Epithelial cell of esophagus (primary cell): ENCODE measurements around the gene LSS.

Source experiments
- DNase-seq: peaks from one replicate; pipeline ENCODE4 v3.0.0; 2010; ENCODE audit warnings: low read depth
- H3K4me3 ChIP-seq: 2 replicates; pipeline ENCODE4 v1.5.1; 2011; ENCODE audit warnings: mild to moderate bottlenecking, low read length, control low read depth
- TF ChIP-seq, protein P1 (sequence below): IDR thresholded peaks from 2 replicates; pipeline ENCODE4 v1.5.1; 2011; ENCODE audit warnings: low read depth, mild to moderate bottlenecking, low read length, control low read depth, inconsistent platforms; ENCODE audit not compliant: insufficient read depth; ENCODE audit errors: missing control alignments

Gene LSS

GRCh38 chr21:46265736-46266525, 37.4 kb upstream of the LSS start:
- TF ChIP-seq, protein P1, sequence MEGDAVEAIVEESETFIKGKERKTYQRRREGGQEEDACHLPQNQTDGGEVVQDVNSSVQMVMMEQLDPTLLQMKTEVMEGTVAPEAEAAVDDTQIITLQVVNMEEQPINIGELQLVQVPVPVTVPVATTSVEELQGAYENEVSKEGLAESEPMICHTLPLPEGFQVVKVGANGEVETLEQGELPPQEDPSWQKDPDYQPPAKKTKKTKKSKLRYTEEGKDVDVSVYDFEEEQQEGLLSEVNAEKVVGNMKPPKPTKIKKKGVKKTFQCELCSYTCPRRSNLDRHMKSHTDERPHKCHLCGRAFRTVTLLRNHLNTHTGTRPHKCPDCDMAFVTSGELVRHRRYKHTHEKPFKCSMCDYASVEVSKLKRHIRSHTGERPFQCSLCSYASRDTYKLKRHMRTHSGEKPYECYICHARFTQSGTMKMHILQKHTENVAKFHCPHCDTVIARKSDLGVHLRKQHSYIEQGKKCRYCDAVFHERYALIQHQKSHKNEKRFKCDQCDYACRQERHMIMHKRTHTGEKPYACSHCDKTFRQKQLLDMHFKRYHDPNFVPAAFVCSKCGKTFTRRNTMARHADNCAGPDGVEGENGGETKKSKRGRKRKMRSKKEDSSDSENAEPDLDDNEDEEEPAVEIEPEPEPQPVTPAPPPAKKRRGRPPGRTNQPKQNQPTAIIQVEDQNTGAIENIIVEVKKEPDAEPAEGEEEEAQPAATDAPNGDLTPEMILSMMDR: no peak
- no peak for DNase-seq
- no peak overlapping the region for H3K4me3 ChIP-seq

DNA sequence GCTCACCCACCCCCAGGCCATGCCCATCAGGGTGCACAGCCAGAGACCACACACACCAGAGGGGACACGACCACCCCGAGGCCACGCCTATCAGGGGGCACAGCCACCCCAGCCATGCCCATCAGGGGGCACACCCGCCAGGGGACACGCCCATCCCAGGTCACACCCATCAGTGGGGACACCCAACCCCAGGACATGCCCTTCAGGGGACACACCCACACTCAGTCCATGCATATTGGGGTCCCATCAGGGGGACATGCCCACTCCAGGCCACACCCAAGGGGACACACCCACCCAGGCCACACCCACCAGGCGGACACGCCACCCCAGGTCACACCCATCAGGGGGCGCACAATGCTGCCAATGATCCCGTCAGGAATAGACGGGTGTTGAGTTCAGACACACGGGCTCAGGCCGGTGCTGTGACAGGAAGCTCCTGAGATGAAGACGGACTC, 36.1 kb upstream of the LSS start:
- H3K4me3 ChIP-seq: no peak overlapping the region
- no peak for DNase-seq
- TF ChIP-seq, protein P1: no peak

DNA sequence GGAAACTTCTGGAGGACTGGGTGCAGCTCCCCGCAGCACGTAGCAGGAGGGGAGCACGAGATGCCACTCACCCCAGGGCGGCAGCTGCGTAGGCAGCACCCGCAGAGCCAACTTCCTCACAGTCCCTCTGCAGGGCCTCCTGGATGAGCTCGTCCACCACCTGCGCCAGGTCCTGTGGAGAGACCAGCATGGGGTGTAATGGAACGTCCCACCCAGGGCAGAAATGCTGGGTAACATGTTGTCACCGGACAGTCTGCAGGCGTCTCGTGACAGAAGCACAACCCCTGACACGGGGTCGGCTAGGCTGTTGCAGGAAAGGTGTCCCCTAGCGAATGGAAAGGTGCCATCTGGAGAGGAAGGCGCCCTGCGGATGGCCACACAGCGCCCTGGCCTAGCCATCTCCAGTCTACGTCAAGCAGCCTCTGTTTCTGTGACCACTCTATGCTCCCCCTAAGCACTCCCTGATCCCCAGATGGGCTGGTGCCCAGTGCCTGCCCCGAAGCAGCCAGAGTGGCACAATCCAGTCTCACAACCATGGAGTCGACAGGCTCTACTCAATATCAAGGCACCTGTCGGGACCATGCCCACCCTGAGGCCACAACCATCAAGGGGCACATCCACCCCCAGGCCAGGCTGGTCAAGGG, 35.6 kb upstream of the LSS start:
- no peak for DNase-seq
- H3K4me3 ChIP-seq: no peak overlapping the region
- TF ChIP-seq, protein P1: no peak

GRCh38 chr21:46256501-46256994, 28.0 kb upstream of the LSS start:
- no peak for DNase-seq
- H3K4me3 ChIP-seq: no peak overlapping the region
- TF ChIP-seq, protein P1: no peak

DNA sequence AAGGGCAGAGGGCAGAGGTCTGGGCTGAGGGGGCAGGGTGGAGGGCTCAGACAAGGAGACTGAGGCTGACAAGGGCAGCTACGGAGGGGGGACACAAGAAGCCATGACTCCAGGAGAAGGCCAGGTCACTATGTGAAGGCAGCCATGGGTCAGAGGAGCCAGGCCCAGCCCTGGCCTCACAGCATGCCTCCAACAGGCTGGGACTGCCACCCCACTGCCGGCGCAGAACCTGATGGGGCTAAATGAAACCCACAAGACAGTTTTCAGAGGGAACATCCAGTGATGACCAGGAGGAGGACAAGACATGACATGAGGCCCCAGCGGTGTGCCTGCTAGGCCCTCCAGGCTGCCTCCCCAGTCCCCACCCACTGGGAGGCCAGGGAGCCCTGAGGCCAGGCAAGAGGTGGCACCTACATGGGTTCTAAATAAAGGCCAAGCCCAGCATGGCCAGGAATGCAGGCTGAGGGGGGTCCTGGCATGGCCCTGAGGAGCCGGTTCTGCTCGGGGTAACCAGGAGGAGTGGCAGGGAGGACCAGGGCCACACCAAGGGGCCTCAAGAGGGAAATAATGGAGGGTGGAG, 27.3 kb upstream of the LSS start:
- H3K4me3 ChIP-seq: no peak overlapping the region
- TF ChIP-seq, protein P1: no peak
- no peak for DNase-seq

GRCh38 chr21:46255166-46255565, 26.6 kb upstream of the LSS start:
- DNase-seq: no peak
- TF ChIP-seq, protein P1: no peak
- H3K4me3 ChIP-seq: no peak overlapping the region
